ENCODE measurements around the gene UBE2E2. TPM values are rescaled to one million over a fixed set of nuclear protein-coding genes. Genes with fewer than 3 reads are reported as not detected.
A peak's percentile ranks its signal among the peaks of the same experiment; 100 is the strongest.
"Not testable (repeated sequence)": the region's sequence is repeated elsewhere in the genome, so short reads cannot be mapped to it uniquely, and the experiment has no call there.

Gene UBE2E2
- polyA plus RNA-seq, 1 donor (not counting 4 experiments of a cell fraction or from before 2014, with no cell fraction given) = 63.2 TPM

DNA sequence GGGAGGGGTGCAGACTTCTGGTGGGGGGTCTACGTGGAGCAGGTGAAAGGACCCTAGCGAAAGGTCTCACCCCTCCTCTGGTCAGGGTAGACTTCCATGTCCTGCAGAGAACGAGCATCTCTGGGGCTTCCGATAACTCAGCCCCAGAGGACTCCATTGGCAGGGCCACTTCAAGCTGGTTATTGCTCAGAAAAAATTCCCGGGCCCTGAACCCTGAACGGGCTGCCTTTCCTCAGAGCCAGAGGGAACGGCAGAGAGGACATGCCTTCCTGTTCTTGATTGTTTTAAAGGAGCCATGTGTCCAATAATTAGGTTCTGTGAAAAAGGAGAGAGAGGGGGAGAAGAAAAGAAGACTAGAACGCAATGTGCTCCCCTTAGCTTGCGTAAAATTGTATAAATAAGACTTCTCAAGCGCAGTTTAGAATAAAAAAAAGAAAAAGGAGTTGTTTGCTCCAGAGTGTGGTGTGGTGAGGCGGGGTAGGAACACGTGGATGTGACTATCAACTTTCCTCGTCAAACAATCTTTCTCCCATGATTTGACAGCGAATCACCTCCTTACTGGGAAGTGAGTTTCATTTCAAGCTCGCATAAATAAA is 409.3 kb downstream of the UBE2E2 start:
- dilution Hi-C loops (cut with MboI; ENCODE audit: extremely low pct_ligation_motif_present, low sequenced_read_pairs) = no loop called here
- no peaks in the 10 kb centered on the region for H3K9me3 ChIP-seq (ENCODE audit: control insufficient read depth, low read depth, low read length)
- peak overlapping the region; percentile 15 for H3K27ac ChIP-seq (ENCODE audit: control insufficient read depth, insufficient read depth, low read length)
- no peaks in the 10 kb centered on the region for H3K79me2 ChIP-seq (ENCODE audit: control insufficient read depth, insufficient read depth, low read length)
- no peaks in the 10 kb centered on the region for H3K27me3 ChIP-seq (ENCODE audit: control insufficient read depth, extremely low read depth, insufficient read depth, low read length)
- TF ChIP-seq, protein P1, sequence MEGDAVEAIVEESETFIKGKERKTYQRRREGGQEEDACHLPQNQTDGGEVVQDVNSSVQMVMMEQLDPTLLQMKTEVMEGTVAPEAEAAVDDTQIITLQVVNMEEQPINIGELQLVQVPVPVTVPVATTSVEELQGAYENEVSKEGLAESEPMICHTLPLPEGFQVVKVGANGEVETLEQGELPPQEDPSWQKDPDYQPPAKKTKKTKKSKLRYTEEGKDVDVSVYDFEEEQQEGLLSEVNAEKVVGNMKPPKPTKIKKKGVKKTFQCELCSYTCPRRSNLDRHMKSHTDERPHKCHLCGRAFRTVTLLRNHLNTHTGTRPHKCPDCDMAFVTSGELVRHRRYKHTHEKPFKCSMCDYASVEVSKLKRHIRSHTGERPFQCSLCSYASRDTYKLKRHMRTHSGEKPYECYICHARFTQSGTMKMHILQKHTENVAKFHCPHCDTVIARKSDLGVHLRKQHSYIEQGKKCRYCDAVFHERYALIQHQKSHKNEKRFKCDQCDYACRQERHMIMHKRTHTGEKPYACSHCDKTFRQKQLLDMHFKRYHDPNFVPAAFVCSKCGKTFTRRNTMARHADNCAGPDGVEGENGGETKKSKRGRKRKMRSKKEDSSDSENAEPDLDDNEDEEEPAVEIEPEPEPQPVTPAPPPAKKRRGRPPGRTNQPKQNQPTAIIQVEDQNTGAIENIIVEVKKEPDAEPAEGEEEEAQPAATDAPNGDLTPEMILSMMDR (optimal IDR thresholded peaks at IDR 0.05 in 1 of 3, IDR thresholded peaks at IDR 0.05 in 1 of 3, conservative IDR thresholded peaks at IDR 0.05 in 1 of 3; ENCODE audit: extremely low read depth in 1 of 3, insufficient read depth in 2 of 3, low read length in 3 of 3) = no peak
- TF ChIP-seq EZH2 (IDR thresholded peaks at IDR 0.05; ENCODE audit: low read length) = no peak
- no peak overlapping the region for H3K9ac ChIP-seq (ENCODE audit: control insufficient read depth, extremely low read depth, insufficient read depth, low read length)
- DNase-seq (ENCODE audit: low read depth, low spot score) (no peak), FAIRE-seq (no peak)
- H4K20me1 ChIP-seq (ENCODE audit: control insufficient read depth, extremely low read depth, insufficient read depth, low read length) = no peaks in the 10 kb centered on the region
- H3K4me1 ChIP-seq (ENCODE audit: control insufficient read depth, extremely low read depth, insufficient read depth, low read length) = peaks cover 3% of the 10 kb centered on the region
- no peaks in the 10 kb centered on the region for H3K9me1 ChIP-seq (ENCODE audit: control insufficient read depth, extremely low read depth, insufficient read depth, low read length)
- H3K4me2 ChIP-seq (ENCODE audit: control insufficient read depth, extremely low read depth, insufficient read depth, low read depth, low read length) = no peak overlapping the region
- H3K4me3 ChIP-seq (ENCODE audit: control insufficient read depth in 2 of 3, extremely low read depth in 1 of 3, insufficient read depth in 2 of 3, low read depth in 1 of 3, low read length in 3 of 3) = no peak overlapping the region
- H3K36me3 ChIP-seq (ENCODE audit: control insufficient read depth in 2 of 2, extremely low read depth in 1 of 2, insufficient read depth in 2 of 2, low read length in 2 of 2) = no peaks in the 10 kb centered on the region
- peak overlapping the region; percentile 45 for H2AFZ ChIP-seq (ENCODE audit: control insufficient read depth, low read length)

DNA sequence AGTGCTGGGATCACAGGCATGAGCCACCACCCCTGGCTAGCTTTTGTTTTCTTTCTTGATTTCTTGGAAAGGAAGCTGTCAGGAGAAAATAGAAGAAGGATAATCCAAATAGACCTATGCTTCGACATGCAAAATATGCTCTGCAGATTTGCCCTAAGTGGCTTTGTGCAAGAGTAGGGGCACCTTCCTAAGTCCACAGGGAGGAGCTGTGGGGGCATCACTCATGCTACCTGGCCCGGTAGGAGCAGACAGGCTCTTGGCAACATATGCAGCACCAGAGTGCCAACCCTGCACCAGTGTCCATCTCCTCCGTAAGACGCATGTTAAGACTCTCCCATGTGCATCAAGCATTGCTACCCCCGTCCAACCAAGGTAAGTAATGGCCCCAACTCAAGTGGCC is 411.9 kb downstream of the UBE2E2 start:
- no peaks in the 10 kb centered on the region for H3K79me2 ChIP-seq (ENCODE audit: control insufficient read depth, insufficient read depth, low read length)
- TF ChIP-seq, protein P1 (optimal IDR thresholded peaks at IDR 0.05 in 1 of 3, IDR thresholded peaks at IDR 0.05 in 1 of 3, conservative IDR thresholded peaks at IDR 0.05 in 1 of 3; ENCODE audit: extremely low read depth in 1 of 3, insufficient read depth in 2 of 3, low read length in 3 of 3) = no peak
- TF ChIP-seq EZH2 (IDR thresholded peaks at IDR 0.05; ENCODE audit: low read length) = no peak
- H3K4me1 ChIP-seq (ENCODE audit: control insufficient read depth, extremely low read depth, insufficient read depth, low read length) = peaks cover 13% of the 10 kb centered on the region
- no peak for FAIRE-seq
- no peak overlapping the region for H2AFZ ChIP-seq (ENCODE audit: control insufficient read depth, low read length)
- H3K9me3 ChIP-seq (ENCODE audit: control insufficient read depth, low read depth, low read length) = no peaks in the 10 kb centered on the region
- H3K9ac ChIP-seq (ENCODE audit: control insufficient read depth, extremely low read depth, insufficient read depth, low read length) = no peak overlapping the region
- H3K36me3 ChIP-seq (ENCODE audit: control insufficient read depth in 2 of 2, extremely low read depth in 1 of 2, insufficient read depth in 2 of 2, low read length in 2 of 2) = no peaks in the 10 kb centered on the region
- H3K27ac ChIP-seq (ENCODE audit: control insufficient read depth, insufficient read depth, low read length) = no peak overlapping the region
- no peak for DNase-seq (ENCODE audit: low read depth, low spot score)
- no peaks in the 10 kb centered on the region for H4K20me1 ChIP-seq (ENCODE audit: control insufficient read depth, extremely low read depth, insufficient read depth, low read length)
- H3K9me1 ChIP-seq (ENCODE audit: control insufficient read depth, extremely low read depth, insufficient read depth, low read length) = no peaks in the 10 kb centered on the region
- no peak overlapping the region for H3K4me2 ChIP-seq (ENCODE audit: control insufficient read depth, extremely low read depth, insufficient read depth, low read depth, low read length)
- dilution Hi-C loops (cut with MboI; ENCODE audit: extremely low pct_ligation_motif_present, low sequenced_read_pairs) = no loop called here
- H3K27me3 ChIP-seq (ENCODE audit: control insufficient read depth, extremely low read depth, insufficient read depth, low read length) = no peaks in the 10 kb centered on the region
- no peak overlapping the region for H3K4me3 ChIP-seq (ENCODE audit: control insufficient read depth in 2 of 3, extremely low read depth in 1 of 3, insufficient read depth in 2 of 3, low read depth in 1 of 3, low read length in 3 of 3)

DNA sequence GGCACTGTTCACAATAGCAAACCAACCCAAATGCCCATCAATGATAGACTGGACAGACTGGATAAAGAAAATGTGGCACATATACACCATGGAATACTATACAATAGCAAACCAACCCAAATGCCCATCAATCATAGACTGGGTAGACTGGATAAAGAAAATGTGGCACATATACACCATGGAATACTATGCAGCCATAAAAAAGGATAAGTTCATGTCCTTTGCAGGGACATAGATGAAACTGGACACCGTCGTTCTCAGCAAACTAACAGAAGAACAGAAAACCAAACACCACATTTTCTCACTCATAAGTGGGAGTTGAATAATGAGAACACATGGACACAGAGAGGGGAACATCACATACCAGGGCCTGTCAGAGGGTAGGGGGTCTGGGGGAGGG is 415.3 kb downstream of the UBE2E2 start:
- H4K20me1 ChIP-seq (ENCODE audit: control insufficient read depth, extremely low read depth, insufficient read depth, low read length); H3K9me1 ChIP-seq (ENCODE audit: control insufficient read depth, extremely low read depth, insufficient read depth, low read length); H3K4me3 ChIP-seq (ENCODE audit: control insufficient read depth in 2 of 3, extremely low read depth in 1 of 3, insufficient read depth in 2 of 3, low read depth in 1 of 3, low read length in 3 of 3); H3K36me3 ChIP-seq (ENCODE audit: control insufficient read depth in 2 of 2, extremely low read depth in 1 of 2, insufficient read depth in 2 of 2, low read length in 2 of 2); dilution Hi-C loops (cut with MboI; ENCODE audit: extremely low pct_ligation_motif_present, low sequenced_read_pairs); H3K27ac ChIP-seq (ENCODE audit: control insufficient read depth, insufficient read depth, low read length); H3K9ac ChIP-seq (ENCODE audit: control insufficient read depth, extremely low read depth, insufficient read depth, low read length); H3K79me2 ChIP-seq (ENCODE audit: control insufficient read depth, insufficient read depth, low read length); H3K4me2 ChIP-seq (ENCODE audit: control insufficient read depth, extremely low read depth, insufficient read depth, low read depth, low read length); FAIRE-seq; H3K9me3 ChIP-seq (ENCODE audit: control insufficient read depth, low read depth, low read length); DNase-seq (ENCODE audit: low read depth, low spot score); H2AFZ ChIP-seq (ENCODE audit: control insufficient read depth, low read length); H3K27me3 ChIP-seq (ENCODE audit: control insufficient read depth, extremely low read depth, insufficient read depth, low read length): not testable (repeated sequence)
- peaks cover 21% of the 10 kb centered on the region for H3K4me1 ChIP-seq (ENCODE audit: control insufficient read depth, extremely low read depth, insufficient read depth, low read length)

Data from keratinocyte (primary cell).